Osteoblast (primary cell): ENCODE data around the gene ADM5. TPM values are rescaled to one million over a fixed set of nuclear protein-coding genes. Genes with fewer than 3 reads are reported as not detected.

Experiments
- DNase-seq: peaks from one replicate; pipeline ENCODE4 v3.0.0; 2011; ENCODE audit warnings: low spot score, mixed read lengths; ENCODE audit not compliant: insufficient read length; ENCODE audit errors: missing footprints
- H2AFZ ChIP-seq: 2 replicates; pipeline ENCODE4 v1.6.0; 2011; ENCODE audit warnings: mild to moderate bottlenecking, low read length
- H3K27ac ChIP-seq: 2 replicates; pipeline ENCODE4 v1.5.1; 2011; ENCODE audit warnings: mild to moderate bottlenecking, low read depth, low read length, moderate library complexity
- H3K27me3 ChIP-seq: 2 replicates; pipeline ENCODE4 v1.6.0; 2012; ENCODE audit warnings: mild to moderate bottlenecking, control low read depth, inconsistent platforms, low read length, moderate library complexity; ENCODE audit not compliant: insufficient read depth
- H3K36me3 ChIP-seq: 2 replicates; pipeline ENCODE4 v1.5.1; 2011; ENCODE audit warnings: mild to moderate bottlenecking, low read length, control low read depth, moderate library complexity; ENCODE audit not compliant: insufficient read depth
- H3K4me1 ChIP-seq: 2 replicates; pipeline ENCODE4 v1.5.1; 2011; ENCODE audit warnings: mild to moderate bottlenecking, low read length, control low read depth, moderate library complexity; ENCODE audit not compliant: insufficient read depth
- H3K4me2 ChIP-seq: 2 replicates; pipeline ENCODE4 v1.6.0; 2011; ENCODE audit warnings: mild to moderate bottlenecking, low read length; ENCODE audit not compliant: insufficient read depth
- H3K4me3 ChIP-seq: fragments of 200-600 bp; sonication (generic); 3 replicates; pipeline ENCODE4 v1.5.1; 2012; ENCODE audit warnings: mild to moderate bottlenecking, low read length, inconsistent platforms; ENCODE audit not compliant: insufficient read depth
- H3K79me2 ChIP-seq: 2 replicates; pipeline ENCODE4 v1.6.0; 2012; ENCODE audit warnings: mild to moderate bottlenecking, low read length, control low read depth, inconsistent platforms; ENCODE audit not compliant: insufficient read depth
- H3K9me3 ChIP-seq: 2 replicates; pipeline ENCODE4 v1.5.1; 2011; ENCODE audit warnings: low read depth, low read length, control low read depth
- H4K20me1 ChIP-seq: 2 replicates; pipeline ENCODE4 v1.6.0; 2012; ENCODE audit warnings: mild to moderate bottlenecking, low read length, control low read depth; ENCODE audit not compliant: insufficient read depth
- total RNA-seq: library from RNA; depleted of rRNA; stranded (reverse); fragments of >200 nt; gene quantifications from 2 replicates; pipeline ENCODE4 v1.2.3, GENCODE V29; 2012
- TF ChIP-seq, protein P1 (sequence below): IDR thresholded peaks from 2 replicates; pipeline ENCODE4 v1.5.1; 2011; ENCODE audit warnings: mild to moderate bottlenecking, low read depth, low read length, moderate library complexity; ENCODE audit errors: extremely low read depth

The ADM5 gene
- total RNA-seq, 1 donor, result under 0.01 TPM

DNA sequence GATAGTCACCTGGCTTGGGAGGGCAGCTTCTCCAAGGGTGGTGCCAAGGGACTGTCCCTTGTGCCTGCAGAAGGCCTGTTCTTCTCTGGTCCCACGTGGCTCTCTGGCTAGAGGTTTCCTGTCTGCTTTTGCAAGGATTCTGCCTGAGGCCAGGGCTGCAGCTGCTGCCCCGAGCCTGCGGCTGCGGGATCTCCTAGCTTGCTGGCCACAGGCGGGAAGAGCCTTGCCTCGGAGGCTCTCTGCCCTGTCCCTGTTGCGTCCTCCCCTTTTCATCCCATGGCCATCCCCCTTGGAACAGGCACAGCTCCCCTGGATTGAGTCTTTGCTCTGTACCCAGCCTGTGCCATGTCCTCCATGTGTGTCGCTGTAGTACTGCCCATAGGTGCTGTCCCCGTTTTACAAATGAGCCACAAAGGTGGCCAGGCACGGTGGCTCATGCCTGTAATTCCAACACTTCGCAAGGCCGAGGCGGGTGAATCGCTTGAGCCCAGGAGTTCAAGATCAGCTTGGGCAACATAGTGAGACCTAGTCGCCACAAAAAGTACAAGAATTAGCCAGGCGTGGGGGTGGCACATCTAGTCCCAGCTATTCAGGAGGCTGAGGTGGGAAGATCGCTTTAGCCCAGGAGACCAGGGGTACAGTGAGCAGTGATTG lies 32.8 kb upstream of the ADM5 start:
- Histone ChIP-seq H3K4me3 (no peak overlapping the region), H3K9me3 (no peaks in the 10 kb centered on the region), H3K79me2 (peaks cover 19% of the 10 kb centered on the region), H4K20me1 (peaks cover 13% of the 10 kb centered on the region), H3K4me1 (no peaks in the 10 kb centered on the region), H2AFZ (no peak overlapping the region), H3K27ac (no peak overlapping the region), H3K4me2 (no peak overlapping the region), H3K27me3 (no peaks in the 10 kb centered on the region), H3K36me3 (peaks cover 71% of the 10 kb centered on the region)
- TF ChIP-seq, protein P1, sequence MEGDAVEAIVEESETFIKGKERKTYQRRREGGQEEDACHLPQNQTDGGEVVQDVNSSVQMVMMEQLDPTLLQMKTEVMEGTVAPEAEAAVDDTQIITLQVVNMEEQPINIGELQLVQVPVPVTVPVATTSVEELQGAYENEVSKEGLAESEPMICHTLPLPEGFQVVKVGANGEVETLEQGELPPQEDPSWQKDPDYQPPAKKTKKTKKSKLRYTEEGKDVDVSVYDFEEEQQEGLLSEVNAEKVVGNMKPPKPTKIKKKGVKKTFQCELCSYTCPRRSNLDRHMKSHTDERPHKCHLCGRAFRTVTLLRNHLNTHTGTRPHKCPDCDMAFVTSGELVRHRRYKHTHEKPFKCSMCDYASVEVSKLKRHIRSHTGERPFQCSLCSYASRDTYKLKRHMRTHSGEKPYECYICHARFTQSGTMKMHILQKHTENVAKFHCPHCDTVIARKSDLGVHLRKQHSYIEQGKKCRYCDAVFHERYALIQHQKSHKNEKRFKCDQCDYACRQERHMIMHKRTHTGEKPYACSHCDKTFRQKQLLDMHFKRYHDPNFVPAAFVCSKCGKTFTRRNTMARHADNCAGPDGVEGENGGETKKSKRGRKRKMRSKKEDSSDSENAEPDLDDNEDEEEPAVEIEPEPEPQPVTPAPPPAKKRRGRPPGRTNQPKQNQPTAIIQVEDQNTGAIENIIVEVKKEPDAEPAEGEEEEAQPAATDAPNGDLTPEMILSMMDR, result no peak
- DNase-seq, result no peak

DNA sequence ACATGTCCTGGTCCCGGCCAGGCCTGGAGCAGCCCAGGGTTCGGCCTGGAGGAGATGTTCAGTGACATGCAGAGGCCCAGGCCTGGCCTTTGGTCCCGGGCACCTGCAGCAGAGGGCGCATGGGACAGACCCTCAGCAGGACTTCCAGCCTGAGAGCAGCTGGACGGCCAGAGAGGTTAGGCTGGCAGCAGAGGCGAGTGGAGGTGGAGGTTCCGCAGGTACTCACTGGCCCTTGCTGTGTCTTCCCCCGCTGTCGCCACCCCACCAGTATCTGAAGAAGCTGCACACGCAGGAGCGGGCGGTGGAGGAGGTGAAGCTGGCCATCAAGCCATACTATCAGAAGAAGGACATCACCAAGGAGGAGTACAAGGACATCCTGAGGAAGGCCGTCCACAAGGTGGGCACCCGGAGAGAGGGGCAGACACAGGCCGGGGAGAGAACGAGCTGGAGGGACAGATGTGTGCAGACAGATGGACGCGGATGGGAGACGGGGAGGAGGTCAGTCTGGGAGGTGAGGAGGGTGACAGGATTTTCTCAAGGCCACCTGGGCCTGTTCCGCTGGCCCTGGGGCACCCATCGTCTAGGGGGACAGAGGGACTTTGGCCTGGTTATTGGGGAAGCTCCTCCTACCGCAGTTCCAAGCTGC lies 31.8 kb upstream of the ADM5 start:
- Histone ChIP-seq H3K4me1 (no peaks in the 10 kb centered on the region), H3K79me2 (peaks cover 19% of the 10 kb centered on the region), H3K9me3 (no peaks in the 10 kb centered on the region), H3K27me3 (no peaks in the 10 kb centered on the region), H3K4me2 (no peak overlapping the region), H3K4me3 (no peak overlapping the region), H3K27ac (no peak overlapping the region), H3K36me3 (peaks cover 75% of the 10 kb centered on the region), H4K20me1 (peaks cover 13% of the 10 kb centered on the region), H2AFZ (no peak overlapping the region)
- no peak for DNase-seq
- TF ChIP-seq, protein P1, result no peak

DNA sequence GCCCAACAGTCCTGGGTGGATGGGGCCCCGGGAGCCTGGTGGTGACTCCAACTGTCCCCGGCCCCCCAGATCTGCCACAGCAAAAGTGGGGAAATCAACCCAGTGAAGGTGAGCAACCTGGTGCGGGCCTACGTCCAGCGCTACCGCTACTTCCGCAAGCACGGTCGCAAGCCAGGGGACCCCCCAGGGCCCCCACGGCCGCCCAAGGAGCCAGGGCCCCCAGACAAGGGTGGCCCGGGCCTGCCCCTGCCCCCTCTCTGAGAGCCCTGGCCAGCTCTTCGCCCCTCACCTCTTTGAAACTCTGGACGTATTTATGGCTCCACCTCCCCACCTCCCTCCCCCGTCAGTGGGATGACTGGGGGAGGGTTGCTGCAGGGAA lies 31.3 kb upstream of the ADM5 start:
- H3K4me1 ChIP-seq, result no peaks in the 10 kb centered on the region
- H3K79me2 ChIP-seq, result peaks cover 19% of the 10 kb centered on the region
- H3K9me3 ChIP-seq, result no peaks in the 10 kb centered on the region
- no peak overlapping the region for H3K27ac ChIP-seq
- H3K4me2 ChIP-seq, result no peak overlapping the region
- H2AFZ ChIP-seq, result no peak overlapping the region
- H4K20me1 ChIP-seq, result peaks cover 13% of the 10 kb centered on the region
- no peaks in the 10 kb centered on the region for H3K27me3 ChIP-seq
- TF ChIP-seq, protein P1, result no peak
- DNase-seq, result no peak
- H3K36me3 ChIP-seq, result peaks cover 76% of the 10 kb centered on the region
- no peak overlapping the region for H3K4me3 ChIP-seq

DNA sequence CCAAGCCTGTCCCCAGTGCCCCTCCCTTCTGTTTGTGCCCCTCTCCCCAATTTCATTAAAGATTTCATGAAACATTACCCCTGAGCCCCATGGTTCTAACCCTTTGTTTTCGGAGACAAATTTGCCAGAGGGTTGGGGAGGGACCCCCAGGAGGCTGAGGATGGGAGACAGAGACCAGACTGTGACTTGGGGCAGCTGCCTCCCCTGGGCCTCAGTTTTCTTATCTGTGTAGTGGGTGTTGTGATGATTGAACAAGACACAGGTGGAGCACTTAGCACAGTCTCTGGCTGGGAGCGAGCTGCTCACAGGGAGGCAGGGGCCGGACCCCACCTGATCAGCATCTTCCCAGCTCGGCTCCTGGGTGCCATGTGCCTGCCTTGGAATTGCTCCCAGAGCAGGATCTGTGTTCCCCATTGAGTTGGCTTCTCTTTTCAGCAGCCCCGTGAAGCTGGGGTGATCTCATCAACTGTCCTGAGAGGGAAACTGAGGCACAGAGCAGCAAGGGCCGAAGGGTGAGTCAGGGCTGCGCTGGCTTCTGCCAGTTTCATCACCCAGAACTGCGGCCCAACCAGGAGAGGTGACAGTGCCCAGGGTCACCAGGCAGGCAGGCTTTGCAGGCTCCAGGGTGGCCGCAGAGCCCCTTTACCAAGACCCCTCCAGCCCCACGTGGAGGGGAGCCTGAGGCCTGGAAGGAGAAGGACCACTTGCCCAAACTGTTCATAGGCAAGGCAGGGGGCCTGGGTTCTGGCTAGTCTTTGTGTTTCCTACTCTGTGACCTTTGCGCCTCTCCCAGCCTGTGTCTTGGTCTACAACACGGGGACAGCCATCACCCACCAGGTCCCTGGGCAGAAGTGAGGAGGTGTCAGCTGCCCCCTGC lies 30.6 kb upstream of the ADM5 start:
- Histone ChIP-seq H3K27ac (no peak overlapping the region), H3K4me2 (no peak overlapping the region), H3K4me3 (no peak overlapping the region), H2AFZ (no peak overlapping the region), H3K79me2 (peaks cover 17% of the 10 kb centered on the region), H4K20me1 (peaks cover 12% of the 10 kb centered on the region), H3K4me1 (no peaks in the 10 kb centered on the region), H3K9me3 (no peaks in the 10 kb centered on the region), H3K27me3 (no peaks in the 10 kb centered on the region), H3K36me3 (peaks cover 74% of the 10 kb centered on the region)
- no peak for DNase-seq
- TF ChIP-seq, protein P1, result no peak
